Parathyroid adenoma (tissue), 2 donors: ENCODE results near the gene DMXL2.
"Not testable (repeated sequence)": the region's sequence is repeated elsewhere in the genome, so short reads cannot be mapped to it uniquely, and the experiment has no call there.

Source experiments
- H2AFZ ChIP-seq: fragments of 300-600 bp; sonication (generic); one replicate; pipeline ENCODE4 v1.7.0; 2017; ENCODE audit warnings: antibody characterized with exemption, mild to moderate bottlenecking
- H3K27ac ChIP-seq: fragments of 300-600 bp; sonication (generic); one replicate; pipeline ENCODE4 v1.7.0; 2017
- H3K27me3 ChIP-seq: fragments of 300-600 bp; sonication (generic); one replicate; pipeline ENCODE4 v1.7.0; 2017; ENCODE audit warnings: low read length; ENCODE audit not compliant: control insufficient read depth, insufficient read depth
- H3K36me3 ChIP-seq: fragments of 300-600 bp; sonication (generic); one replicate; pipeline ENCODE4 v1.7.0; 2017; ENCODE audit warnings: low read length; ENCODE audit not compliant: control insufficient read depth, insufficient read depth
- H3K4me1 ChIP-seq: fragments of 300-600 bp; sonication (generic); one replicate; pipeline ENCODE4 v1.7.0; 2017; ENCODE audit warnings: control low read depth
- H3K4me2 ChIP-seq: fragments of 300-600 bp; sonication (generic); one replicate; pipeline ENCODE4 v1.7.0; 2017; ENCODE audit warnings: low read length
- H3K4me3 ChIP-seq: fragments of 300-600 bp; sonication (generic); one replicate; pipeline ENCODE4 v1.7.0; 2017; ENCODE audit warnings: low read depth, low read length
- H3K79me2 ChIP-seq: fragments of 300-600 bp; sonication (generic); one replicate; pipeline ENCODE4 v1.7.0; 2017; ENCODE audit warnings: control low read depth
- H3K9ac ChIP-seq: fragments of 300-600 bp; sonication (generic); one replicate; pipeline ENCODE4 v1.7.0; 2017; ENCODE audit warnings: mild to moderate bottlenecking
- H3K9me3 ChIP-seq: fragments of 300-600 bp; sonication (generic); one replicate; pipeline ENCODE4 v1.7.0; 2017; ENCODE audit warnings: low read length; ENCODE audit not compliant: control insufficient read depth
- CTCF ChIP-seq: fragments of 300-600 bp; sonication (generic); IDR thresholded peaks from one replicate; pipeline ENCODE4 v1.7.0; 2017; ENCODE audit warnings: antibody characterized with exemption, mild to moderate bottlenecking
- donor health status: primary hyperparathyroidism.

Gene DMXL2

GRCh38 chr15:51613951-51614350 lies 8.6 kb downstream of the DMXL2 start:
- H3K4me1 ChIP-seq: no peaks in the 10 kb centered on the region
- no peak overlapping the region for H3K9ac ChIP-seq
- TF ChIP-seq CTCF: no peak
- peaks cover 6% of the 10 kb centered on the region for H3K79me2 ChIP-seq
- no peak overlapping the region for H3K4me3 ChIP-seq
- no peaks in the 10 kb centered on the region for H3K36me3 ChIP-seq
- H3K4me2 ChIP-seq: no peak overlapping the region
- no peaks in the 10 kb centered on the region for H3K9me3 ChIP-seq
- H2AFZ ChIP-seq: no peak overlapping the region
- no peaks in the 10 kb centered on the region for H3K27me3 ChIP-seq
- H3K27ac ChIP-seq: no peak overlapping the region

GRCh38 chr15:51612669-51613068 lies 9.9 kb downstream of the DMXL2 start:
- H3K4me2 ChIP-seq, H3K4me3 ChIP-seq, H2AFZ ChIP-seq, H3K4me1 ChIP-seq, H3K36me3 ChIP-seq, H3K79me2 ChIP-seq, H3K27ac ChIP-seq, H3K9me3 ChIP-seq, H3K27me3 ChIP-seq, H3K9ac ChIP-seq: not testable (repeated sequence)

- H3K4me1 ChIP-seq, H3K9me3 ChIP-seq, H3K4me2 ChIP-seq, H2AFZ ChIP-seq, H3K9ac ChIP-seq, H3K36me3 ChIP-seq, H3K27ac ChIP-seq, H3K4me3 ChIP-seq, H3K27me3 ChIP-seq: not testable (repeated sequence)
- H3K79me2 ChIP-seq: peaks cover 10% of the 10 kb centered on the region
These were observed 19.1 kb downstream of the DMXL2 start for GRCh38 chr15:51603462-51603948.

- Histone ChIP-seq H3K4me1 (no peaks in the 10 kb centered on the region), H3K4me2 (no peak overlapping the region), H3K27ac (no peak overlapping the region), H3K9ac (no peak overlapping the region), H2AFZ (no peak overlapping the region), H3K36me3 (no peaks in the 10 kb centered on the region), H3K79me2 (peaks cover 10% of the 10 kb centered on the region), H3K27me3 (no peaks in the 10 kb centered on the region), H3K9me3 (no peaks in the 10 kb centered on the region), H3K4me3 (no peak overlapping the region)
- no peak for TF ChIP-seq CTCF
These were observed 19.6 kb downstream of the DMXL2 start for GRCh38 chr15:51603002-51603401.

GRCh38 chr15:51602484-51602883 lies 20.1 kb downstream of the DMXL2 start:
- Histone ChIP-seq H3K4me3 (no peak overlapping the region), H3K36me3 (no peaks in the 10 kb centered on the region), H2AFZ (no peak overlapping the region), H3K4me1 (no peaks in the 10 kb centered on the region), H3K79me2 (peaks cover 10% of the 10 kb centered on the region), H3K4me2 (no peak overlapping the region), H3K9me3 (no peaks in the 10 kb centered on the region), H3K27ac (no peak overlapping the region), H3K9ac (no peak overlapping the region), H3K27me3 (no peaks in the 10 kb centered on the region)
- TF ChIP-seq CTCF: no peak

GRCh38 chr15:51601801-51602200 lies 20.8 kb downstream of the DMXL2 start:
- Histone ChIP-seq H3K27me3 (no peaks in the 10 kb centered on the region), H2AFZ (no peak overlapping the region), H3K36me3 (no peaks in the 10 kb centered on the region), H3K9ac (no peak overlapping the region), H3K79me2 (peaks cover 10% of the 10 kb centered on the region), H3K4me2 (no peak overlapping the region), H3K4me3 (no peak overlapping the region), H3K9me3 (no peaks in the 10 kb centered on the region), H3K4me1 (no peaks in the 10 kb centered on the region), H3K27ac (no peak overlapping the region)
- TF ChIP-seq CTCF: no peak
